ENCODE results near the gene CFAP100. TPM values are rescaled to one million over a fixed set of nuclear protein-coding genes. Genes with fewer than 3 reads are reported as not detected.

CFAP100 gene
- total RNA-seq, 1 donor from 2014 or later = not detected

DNA sequence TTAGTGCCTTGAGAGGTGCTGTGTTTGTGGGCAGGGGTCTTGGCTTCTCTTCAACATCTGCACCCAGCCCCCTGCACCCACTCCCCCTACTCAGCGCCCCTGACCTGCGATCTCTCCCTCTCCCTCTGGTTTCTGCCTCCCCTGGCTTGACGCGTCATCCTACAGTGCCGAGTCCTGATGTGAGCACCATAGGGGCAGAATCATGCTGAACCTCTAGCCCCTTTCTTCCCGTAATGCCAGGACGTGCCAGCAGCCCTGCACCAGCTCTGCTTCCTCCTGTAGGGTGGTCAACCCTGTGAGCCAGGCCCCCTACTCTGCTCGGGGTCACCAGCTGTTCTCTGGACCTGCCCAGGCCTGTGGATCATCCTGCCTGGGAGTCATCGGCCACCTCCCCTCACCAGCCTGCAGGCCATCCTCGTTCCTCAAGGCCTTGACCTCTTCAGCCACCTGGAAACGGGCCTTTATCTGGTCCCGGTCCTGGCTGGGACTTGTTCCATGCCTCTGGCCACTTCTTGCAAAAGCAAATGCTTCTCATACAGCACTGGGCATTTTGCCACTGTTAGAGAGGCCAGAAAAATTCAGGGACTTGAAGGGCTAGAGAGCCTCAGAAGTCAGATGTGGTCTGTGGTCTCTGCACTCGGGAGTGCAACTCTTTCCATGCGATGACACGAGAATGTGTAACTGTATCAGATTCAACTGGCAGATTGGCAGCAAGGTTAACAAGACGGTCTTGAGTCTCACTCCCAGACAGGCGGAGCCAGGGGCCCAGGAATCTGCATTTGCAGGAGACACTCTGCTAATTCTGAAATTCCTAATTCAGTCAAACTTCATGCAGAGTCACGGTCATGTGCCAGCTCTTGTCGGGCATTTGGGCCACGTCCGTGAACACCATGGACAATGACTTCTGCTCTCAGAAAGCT lies 20.8 kb upstream of the CFAP100 start:
- Histone ChIP-seq H3K4me2 (ENCODE audit: low read length) (no peak overlapping the region), H3K36me3 (ENCODE audit: insufficient read depth, low read length) (no peaks in the 10 kb centered on the region), H4K20me1 (ENCODE audit: insufficient read depth, low read length) (no peaks in the 10 kb centered on the region), H3K27me3 (ENCODE audit: insufficient read depth, low read length) (peaks cover 5% of the 10 kb centered on the region), H3K9ac (ENCODE audit: low read length) (no peak overlapping the region), H3K9me3 (ENCODE audit: insufficient read depth, low read depth, low read length) (no peaks in the 10 kb centered on the region), H3K27ac (ENCODE audit: low read depth, low read length) (no peak overlapping the region), H3K4me3 (ENCODE audit: insufficient read depth, low read depth, low read length) (no peak overlapping the region), H3K4me1 (ENCODE audit: insufficient read depth, low read length) (no peaks in the 10 kb centered on the region), H2AFZ (ENCODE audit: low read depth, low read length) (no peak overlapping the region), H3K79me2 (ENCODE audit: insufficient read depth, low read length) (no peaks in the 10 kb centered on the region)
- no peaks in the 10 kb centered on the region for H3K36me3 Mint-ChIP-seq (ENCODE audit: low read depth, unreplicated experiment)
- peaks cover under 1% of the 10 kb centered on the region for H3K9me3 Mint-ChIP-seq (ENCODE audit: unreplicated experiment)
- TF ChIP-seq EZH2 (IDR thresholded peaks at IDR 0.05; ENCODE audit: insufficient read depth, low read length) (no peak), CTCF (IDR thresholded peaks at IDR 0.05; ENCODE audit: insufficient read depth, low read depth, low read length) (no peak)
- H3K27ac Mint-ChIP-seq (ENCODE audit: unreplicated experiment) = no peak overlapping the region
- no peak overlapping the region for H3K4me3 Mint-ChIP-seq (ENCODE audit: unreplicated experiment)
- FAIRE-seq = no peak
- peak; percentile 57 for DNase-seq (ENCODE audit: low read depth)
- peaks cover 51% of the 10 kb centered on the region for H3K27me3 Mint-ChIP-seq (ENCODE audit: low read depth, unreplicated experiment)
- H3K4me1 Mint-ChIP-seq (ENCODE audit: low read depth, unreplicated experiment) = peaks cover 8% of the 10 kb centered on the region

DNA sequence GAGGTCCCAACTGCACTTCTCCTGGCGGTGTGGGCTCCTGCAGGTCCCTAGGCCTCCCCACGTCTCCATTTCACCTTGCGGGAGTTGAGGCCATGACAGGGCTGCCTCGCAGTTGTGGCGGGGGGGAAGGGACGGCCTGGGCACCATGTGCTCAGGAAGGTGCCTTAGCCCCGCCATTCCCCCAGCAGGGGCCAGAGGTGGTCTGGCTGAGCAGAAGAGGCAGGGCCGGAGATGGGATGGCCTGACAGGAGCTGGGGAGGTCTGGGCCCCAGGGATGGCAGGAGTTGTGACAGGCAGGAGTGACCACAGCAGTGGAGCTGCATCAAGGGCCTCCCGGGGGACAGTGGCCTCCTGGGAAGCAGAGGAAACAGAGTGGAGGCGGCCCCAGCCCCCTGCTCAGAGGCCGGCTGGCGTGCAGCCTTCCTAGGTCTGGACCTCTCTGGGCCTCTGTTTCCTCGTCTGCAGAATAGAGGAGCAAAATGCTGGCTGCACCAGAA lies 18.8 kb upstream of the CFAP100 start:
- no peak overlapping the region for H3K27ac ChIP-seq (ENCODE audit: low read depth, low read length)
- H3K4me2 ChIP-seq (ENCODE audit: low read length) = no peak overlapping the region
- no peak overlapping the region for H3K4me3 Mint-ChIP-seq (ENCODE audit: unreplicated experiment)
- DNase-seq (ENCODE audit: low read depth) (no peak), FAIRE-seq (no peak)
- peaks cover 3% of the 10 kb centered on the region for H3K9me3 ChIP-seq (ENCODE audit: insufficient read depth, low read depth, low read length)
- peaks cover 2% of the 10 kb centered on the region for H3K36me3 Mint-ChIP-seq (ENCODE audit: low read depth, unreplicated experiment)
- H3K27me3 Mint-ChIP-seq (ENCODE audit: low read depth, unreplicated experiment) = peaks cover 52% of the 10 kb centered on the region
- peaks cover 8% of the 10 kb centered on the region for H3K4me1 Mint-ChIP-seq (ENCODE audit: low read depth, unreplicated experiment)
- H3K79me2 ChIP-seq (ENCODE audit: insufficient read depth, low read length) = no peaks in the 10 kb centered on the region
- no peak overlapping the region for H3K4me3 ChIP-seq (ENCODE audit: insufficient read depth, low read depth, low read length)
- H3K27me3 ChIP-seq (ENCODE audit: insufficient read depth, low read length) = peaks cover 5% of the 10 kb centered on the region
- no peak overlapping the region for H2AFZ ChIP-seq (ENCODE audit: low read depth, low read length)
- H3K36me3 ChIP-seq (ENCODE audit: insufficient read depth, low read length) = no peaks in the 10 kb centered on the region
- H3K27ac Mint-ChIP-seq (ENCODE audit: unreplicated experiment) = no peak overlapping the region
- H3K9me3 Mint-ChIP-seq (ENCODE audit: unreplicated experiment) = peaks cover 7% of the 10 kb centered on the region
- TF ChIP-seq EZH2 (IDR thresholded peaks at IDR 0.05; ENCODE audit: insufficient read depth, low read length) (no peak), CTCF (IDR thresholded peaks at IDR 0.05; ENCODE audit: insufficient read depth, low read depth, low read length) (no peak)
- H3K9ac ChIP-seq (ENCODE audit: low read length) = no peak overlapping the region
- no peaks in the 10 kb centered on the region for H3K4me1 ChIP-seq (ENCODE audit: insufficient read depth, low read length)
- H4K20me1 ChIP-seq (ENCODE audit: insufficient read depth, low read length) = no peaks in the 10 kb centered on the region

- Histone ChIP-seq H3K79me2 (ENCODE audit: insufficient read depth, low read length) (no peaks in the 10 kb centered on the region), H3K9ac (ENCODE audit: low read length) (no peak overlapping the region), H3K4me3 (ENCODE audit: insufficient read depth, low read depth, low read length) (no peak overlapping the region), H4K20me1 (ENCODE audit: insufficient read depth, low read length) (no peaks in the 10 kb centered on the region), H3K4me1 (ENCODE audit: insufficient read depth, low read length) (no peaks in the 10 kb centered on the region), H2AFZ (ENCODE audit: low read depth, low read length) (no peak overlapping the region), H3K4me2 (ENCODE audit: low read length) (no peak overlapping the region), H3K27ac (ENCODE audit: low read depth, low read length) (no peak overlapping the region), H3K36me3 (ENCODE audit: insufficient read depth, low read length) (no peaks in the 10 kb centered on the region), H3K9me3 (ENCODE audit: insufficient read depth, low read depth, low read length) (peaks cover 3% of the 10 kb centered on the region), H3K27me3 (ENCODE audit: insufficient read depth, low read length) (peaks cover 5% of the 10 kb centered on the region)
- Mint-ChIP-seq H3K4me1 (ENCODE audit: low read depth, unreplicated experiment) (peaks cover 8% of the 10 kb centered on the region), H3K36me3 (ENCODE audit: low read depth, unreplicated experiment) (peaks cover 2% of the 10 kb centered on the region), H3K27ac (ENCODE audit: unreplicated experiment) (no peak overlapping the region), H3K9me3 (ENCODE audit: unreplicated experiment) (peaks cover 7% of the 10 kb centered on the region), H3K27me3 (ENCODE audit: low read depth, unreplicated experiment) (peaks cover 50% of the 10 kb centered on the region), H3K4me3 (ENCODE audit: unreplicated experiment) (no peak overlapping the region)
- TF ChIP-seq CTCF (IDR thresholded peaks at IDR 0.05; ENCODE audit: insufficient read depth, low read depth, low read length) (no peak), EZH2 (IDR thresholded peaks at IDR 0.05; ENCODE audit: insufficient read depth, low read length) (no peak)
- DNase-seq (ENCODE audit: low read depth) = no peak
- no peak for FAIRE-seq
Measured at GRCh38 chr3:126376444-126376843, 18.3 kb upstream of the CFAP100 start.
